Hepatocyte (in vitro differentiated cells): ENCODE data around the gene SYT1.

Experiments
- CTCF ChIP-seq: fragments of 200-600 bp; sonication (generic); IDR thresholded peaks from 2 replicates; pipeline ENCODE4 v1.5.1; 2016; ENCODE audit warnings: antibody characterized with exemption, mild to moderate bottlenecking; ENCODE audit not compliant: poor library complexity
- EZH2 ChIP-seq: fragments of 200-600 bp; sonication (generic); IDR thresholded peaks from 2 replicates; pipeline ENCODE4 v1.6.1; 2016; ENCODE audit warnings: antibody characterized with exemption, mild to moderate bottlenecking, borderline replicate concordance
- EZH2phosphoT487 ChIP-seq: fragments of 200-600 bp; sonication (generic); IDR thresholded peaks from one replicate; pipeline ENCODE4 v1.6.1; 2018; ENCODE audit warnings: antibody characterized with exemption, mild to moderate bottlenecking, low read depth, moderate library complexity; ENCODE audit not compliant: unreplicated experiment, severe bottlenecking

DNA sequence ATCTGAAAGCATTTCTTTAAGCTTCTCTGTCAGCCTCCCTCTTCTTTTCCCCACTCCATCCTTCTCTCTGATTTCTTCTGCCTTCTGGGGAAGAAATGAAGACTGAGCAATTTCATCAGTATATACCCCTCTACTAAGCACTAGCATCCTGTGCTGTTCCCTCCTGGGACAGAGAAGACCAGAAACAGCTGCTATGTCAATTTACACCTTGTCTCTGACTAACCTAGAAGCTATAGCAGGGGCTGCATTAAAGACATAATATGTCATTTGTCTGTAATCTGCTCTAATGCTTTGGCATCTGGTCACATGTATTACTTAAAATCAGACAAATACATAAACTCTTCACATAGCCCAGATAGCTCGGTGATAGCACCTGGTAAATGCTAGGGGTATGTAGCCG is 529.3 kb downstream of the SYT1 start:
- TF ChIP-seq CTCF (no peak), EZH2 (no peak), EZH2phosphoT487 (no peak)
